Stomach (tissue), 9 donors: Measurements from ENCODE around the gene SOX3. TPM values are rescaled to one million over a fixed set of nuclear protein-coding genes. Genes with fewer than 3 reads are reported as not detected.

Experiments
- DNase-seq, 2 donors: peaks; one replicate each; pipeline versions ENCODE4 v3.0.0 to v3.0.0-alpha.2; 2013 to 2019
- H3K27ac ChIP-seq, 5 donors: fragments of 200-600 bp in 4 of 5; sonication (generic) in 4 of 5; one replicate each; pipeline ENCODE4 v1.5.1; 2013 to 2019; ENCODE audit warnings: mild to moderate bottlenecking in 1 of 5, moderate library complexity in 1 of 5
- H3K27me3 ChIP-seq, 3 donors: fragments of 200-600 bp; sonication (generic); one replicate each; pipeline ENCODE4 v1.5.1; 2017 to 2019; ENCODE audit warnings: mixed run types in 1 of 3
- H3K36me3 ChIP-seq, 4 donors: fragments of 200-600 bp; sonication (generic); 1 replicate in 3 of 4; 2 replicates in 1 of 4; pipeline ENCODE4 v1.5.1; 2016 to 2019
- H3K4me1 ChIP-seq, 4 donors: fragments of 200-600 bp; sonication (generic); one replicate each; pipeline ENCODE4 v1.5.1; 2016 to 2019
- H3K4me3 ChIP-seq, 4 donors: fragments of 200-600 bp; sonication (generic) in 3 of 4; one replicate each; pipeline ENCODE4 v1.5.1; 2016 to 2019; ENCODE audit warnings: mild to moderate bottlenecking in 1 of 4
- H3K9me3 ChIP-seq, 4 donors: fragments of 200-600 bp; sonication (generic); one replicate each; pipeline ENCODE4 v1.5.1; 2016 to 2019
- CTCF ChIP-seq, 7 experiments: fragments of 450-650 bp in 4 of 7; fragments of 200-600 bp in 3 of 7; sonication (generic) in 3 of 7; IDR thresholded peaks; one replicate each; pipeline ENCODE4 v1.5.1; 2016 to 2019; ENCODE audit warnings: antibody characterized with exemption in 7 of 7, control low read depth in 2 of 7, mild to moderate bottlenecking in 1 of 7
- EP300 ChIP-seq: sonication (generic); formaldehyde crosslinking; IDR thresholded peaks from one replicate; pipeline ENCODE4 v1.6.1; 2017; ENCODE audit warnings: antibody characterized with exemption
- POLR2A ChIP-seq, 4 donors: fragments of 450-650 bp; IDR thresholded peaks; one replicate each; pipeline ENCODE4 v1.6.1; 2016; ENCODE audit warnings: antibody characterized with exemption in 4 of 4, control low read depth in 2 of 4, mild to moderate bottlenecking in 1 of 4, moderate library complexity in 1 of 4
- POLR2AphosphoS5 ChIP-seq, 3 donors: sonication (generic); formaldehyde crosslinking; IDR thresholded peaks; one replicate each; pipeline ENCODE4 v1.6.1; 2016; ENCODE audit warnings: antibody characterized with exemption in 3 of 3
- WGBS, 5 donors: extraction: QIAGEN DNeasy Blood & Tissue Kit in 3 of 5; methylation state at CpG; one replicate each; pipeline versions ENCODE4 v1.1.5 to v1.1.7; 2013 to 2018; 5-methylcytosine and 5-hydroxymethylcytosine counted together
- intact Hi-C: fragments of 100-400 bp; cut with DNase I; formaldehyde crosslinking; loops from one replicate; pipeline ENCODE4 v1.15.1; 2023; ENCODE audit warnings: low total_unique reads
- polyA plus RNA-seq, 3 donors: library from polyadenylated mRNA; stranded (reverse); fragments of 200-250 nt; gene quantifications; one replicate each; pipeline ENCODE4 v1.2.3, GENCODE V29; 2013
- total RNA-seq, 5 donors: library from RNA; depleted of rRNA; stranded (reverse); fragments of >200 nt; gene quantifications; one replicate each; pipeline versions ENCODE4 v1.1.0 to v1.2.3, GENCODE V29; 2014 to 2016
- donor health status: healthy with polysubstance abuse.
- donor health status: Bipolar disorder and iron deficiency.
- donor health status: healthy.

SOX3 gene
- total and polyA plus RNA-seq, 8 donors, result not detected

DNA sequence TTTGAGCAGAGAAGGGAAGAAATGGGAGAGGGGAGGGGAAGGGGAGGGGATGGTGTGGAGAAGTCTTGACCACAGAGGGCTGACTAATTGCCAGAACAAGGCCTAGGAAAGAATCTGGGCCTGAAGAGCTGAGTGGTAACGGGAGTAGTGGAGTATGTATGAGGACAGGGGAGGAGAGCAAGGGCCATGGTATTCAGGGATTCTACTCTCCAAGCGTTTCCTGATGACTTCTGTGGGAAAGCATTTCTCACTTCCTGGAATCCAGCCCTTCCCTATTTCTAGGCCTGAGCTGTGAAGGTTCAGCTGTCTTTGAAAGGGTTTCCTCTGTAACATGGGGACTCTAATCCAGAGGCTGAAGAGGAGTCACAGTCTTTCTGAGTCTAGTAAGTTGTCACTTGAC, 19.7 kb upstream of the SOX3 start:
- Histone ChIP-seq H3K27ac (no peak overlapping the region), H3K9me3 (no peaks in the 10 kb centered on the region), H3K4me3 (no peak overlapping the region), H3K4me1 (no peaks in the 10 kb centered on the region), H3K36me3 (no peaks in the 10 kb centered on the region), H3K27me3 (peaks cover 0 to 7% (median 5%) of the 10 kb centered on the region in 3 donors)
- no peak for DNase-seq
- 40 to 65% (median 60%) methylated on average over 2 of the region's 2 CpGs for WGBS, 5 donors
- TF ChIP-seq POLR2AphosphoS5 (IDR thresholded peaks at IDR 0.05) (no peak), CTCF (IDR thresholded peaks at IDR 0.05) (no peak), POLR2A (IDR thresholded peaks at IDR 0.05) (no peak), EP300 (no peak)
- intact Hi-C loops, result no loop called here

DNA sequence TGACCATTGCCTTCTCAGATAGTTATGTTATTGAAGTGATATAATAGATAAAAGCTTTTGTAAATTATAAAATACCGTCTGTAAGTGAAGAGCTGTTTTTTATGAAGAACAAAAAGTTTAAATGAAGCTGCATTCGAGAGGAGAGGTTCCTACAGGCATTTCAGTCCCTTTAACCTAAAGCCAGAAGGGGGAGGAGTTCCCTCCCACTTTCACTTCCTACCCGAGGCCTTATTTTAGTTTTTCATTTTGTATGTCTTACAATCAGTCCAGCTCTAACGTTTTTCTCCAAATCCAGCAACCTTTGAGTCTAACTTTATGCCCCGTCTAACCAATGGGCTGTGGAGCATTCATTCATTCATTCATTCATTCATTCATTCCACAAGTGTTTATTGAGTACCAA, 16.5 kb upstream of the SOX3 start:
- TF ChIP-seq CTCF (IDR thresholded peaks at IDR 0.05) (no peak), POLR2A (IDR thresholded peaks at IDR 0.05) (no peak), POLR2AphosphoS5 (IDR thresholded peaks at IDR 0.05) (no peak), EP300 (no peak)
- Histone ChIP-seq H3K27ac (no peak overlapping the region), H3K4me3 (no peak overlapping the region), H3K9me3 (no peaks in the 10 kb centered on the region), H3K4me1 (no peaks in the 10 kb centered on the region), H3K27me3 (peaks cover 0 to 7% (median 5%) of the 10 kb centered on the region in 3 donors), H3K36me3 (no peaks in the 10 kb centered on the region)
- WGBS, 5 donors, result 37 to 43% (median 38%) methylated on average over 5 of the region's 5 CpGs
- intact Hi-C loops, result no loop called here
- DNase-seq, result no peak

GRCh38 chrX:140514554-140514953, 9.7 kb upstream of the SOX3 start:
- DNase-seq, result no peak
- intact Hi-C loops, result no loop called here
- H3K27ac ChIP-seq, result no peak overlapping the region
- no peaks in the 10 kb centered on the region for H3K36me3 ChIP-seq
- WGBS, 5 donors, result 59 to 91% (median 88%) methylated on average over 1 of the region's 1 CpG
- H3K9me3 ChIP-seq, result peaks cover 0 to 8% (median 4%) of the 10 kb centered on the region in 4 donors
- peaks cover 7 to 32% (median 19%) of the 10 kb centered on the region in 3 donors for H3K27me3 ChIP-seq
- TF ChIP-seq POLR2A (IDR thresholded peaks at IDR 0.05) (no peak), CTCF (IDR thresholded peaks at IDR 0.05) (no peak), POLR2AphosphoS5 (IDR thresholded peaks at IDR 0.05) (no peak), EP300 (no peak)
- H3K4me1 ChIP-seq, result no peaks in the 10 kb centered on the region
- no peak overlapping the region for H3K4me3 ChIP-seq

- H3K4me1 ChIP-seq, result peaks cover 0 to 14% (median 3%) of the 10 kb centered on the region in 4 donors
- H3K27ac ChIP-seq, result no peak overlapping the region
- peaks cover 18 to 68% (median 55%) of the 10 kb centered on the region in 3 donors for H3K27me3 ChIP-seq
- TF ChIP-seq CTCF (IDR thresholded peaks at IDR 0.05) (no peak), POLR2A (IDR thresholded peaks at IDR 0.05) (no peak), EP300 (no peak), POLR2AphosphoS5 (IDR thresholded peaks at IDR 0.05) (no peak)
- no peak for DNase-seq
- no peak overlapping the region for H3K4me3 ChIP-seq
- H3K36me3 ChIP-seq, result no peaks in the 10 kb centered on the region
- peaks cover 0 to 25% (median 9%) of the 10 kb centered on the region in 4 donors for H3K9me3 ChIP-seq
- intact Hi-C loops, result no loop called here
- 14 to 40% (median 21%) methylated on average over 14 to 42 of the region's 42 CpGs for WGBS, 5 donors
Measured at GRCh38 chrX:140510895-140511295, 6.0 kb upstream of the SOX3 start.
